Measurements from ENCODE around the gene SYNPR. TPM values are rescaled to one million over a fixed set of nuclear protein-coding genes. Genes with fewer than 3 reads are reported as not detected.
A peak's percentile ranks its signal among the peaks of the same experiment; 100 is the strongest.

Gene SYNPR
- total RNA-seq, 1 experiment from 2014 or later, result 0.17 TPM

GRCh38 chr3:63462732-63463131, 184.6 kb downstream of the SYNPR start:
- Mint-ChIP-seq H3K27ac (no peak overlapping the region), H3K4me1 (peaks cover 4 to 10% of the 10 kb centered on the region in 2 experiments), H3K9me3 (no peaks in the 10 kb centered on the region), H3K4me3 (no peak overlapping the region), H3K27me3 (ENCODE audit: low read depth) (no peaks in the 10 kb centered on the region), H3K36me3 (ENCODE audit: insufficient read depth in 1 of 3, low read depth in 3 of 3) (no peaks in the 10 kb centered on the region)
- no peak overlapping the region for H2AK5ac ChIP-seq (ENCODE audit: insufficient read length, low read length)
- no peak overlapping the region for H2BK120ac ChIP-seq (ENCODE audit: low read depth, low read length, poor library complexity, severe bottlenecking)
- no peak overlapping the region for H2BK5ac ChIP-seq (ENCODE audit: insufficient read length, low read length)
- H3K4me2 ChIP-seq (ENCODE audit: insufficient read depth, insufficient read length, low read length), result no peak overlapping the region
- no peaks in the 10 kb centered on the region for H3K27me3 ChIP-seq (ENCODE audit: insufficient read depth, low read length)
- no peak overlapping the region for H3T11ph ChIP-seq (ENCODE audit: low read length)
- no peak overlapping the region for H4K91ac ChIP-seq (ENCODE audit: insufficient read length, low read depth, low read length)
- no peak overlapping the region for H3K18ac ChIP-seq (ENCODE audit: insufficient read length, low read depth, low read length)
- H4K20me1 ChIP-seq (ENCODE audit: control insufficient read depth, insufficient read depth, insufficient read length), result no peaks in the 10 kb centered on the region
- no peak overlapping the region for H2BK15ac ChIP-seq (ENCODE audit: low read depth, low read length)
- no peak overlapping the region for H3K4ac ChIP-seq (ENCODE audit: low read depth, low read length)
- H4K8ac ChIP-seq (replicated peaks; ENCODE audit: insufficient read length, low read depth, low read length), result no peak overlapping the region
- no peak overlapping the region for H3K14ac ChIP-seq (ENCODE audit: insufficient read depth, low read length)
- no peak overlapping the region for H3K9ac ChIP-seq (ENCODE audit: extremely low read depth, insufficient read length, low read length)
- no peak overlapping the region for H2BK12ac ChIP-seq (ENCODE audit: insufficient read length, low read depth, low read length)
- no peak overlapping the region for H3K56ac ChIP-seq (ENCODE audit: insufficient read length, low read depth, low read length)
- no peaks in the 10 kb centered on the region for H3K9me3 ChIP-seq (ENCODE audit: control insufficient read depth, low read depth, low read length)
- H3K79me1 ChIP-seq (ENCODE audit: insufficient read depth, low read depth, low read length, poor library complexity, severe bottlenecking), result no peaks in the 10 kb centered on the region
- H2AFZ ChIP-seq (ENCODE audit: low read length), result no peak overlapping the region
- H2BK20ac ChIP-seq (ENCODE audit: low read depth, low read length, poor library complexity, severe bottlenecking), result no peak overlapping the region
- H3K23ac ChIP-seq (ENCODE audit: insufficient read length, low read depth, low read length), result no peak overlapping the region
- H3K4me1 ChIP-seq (ENCODE audit: insufficient read depth, low read length), result no peaks in the 10 kb centered on the region
- H4K5ac ChIP-seq (ENCODE audit: insufficient read length, low read depth, low read length), result no peak overlapping the region
- TF ChIP-seq, protein P1, sequence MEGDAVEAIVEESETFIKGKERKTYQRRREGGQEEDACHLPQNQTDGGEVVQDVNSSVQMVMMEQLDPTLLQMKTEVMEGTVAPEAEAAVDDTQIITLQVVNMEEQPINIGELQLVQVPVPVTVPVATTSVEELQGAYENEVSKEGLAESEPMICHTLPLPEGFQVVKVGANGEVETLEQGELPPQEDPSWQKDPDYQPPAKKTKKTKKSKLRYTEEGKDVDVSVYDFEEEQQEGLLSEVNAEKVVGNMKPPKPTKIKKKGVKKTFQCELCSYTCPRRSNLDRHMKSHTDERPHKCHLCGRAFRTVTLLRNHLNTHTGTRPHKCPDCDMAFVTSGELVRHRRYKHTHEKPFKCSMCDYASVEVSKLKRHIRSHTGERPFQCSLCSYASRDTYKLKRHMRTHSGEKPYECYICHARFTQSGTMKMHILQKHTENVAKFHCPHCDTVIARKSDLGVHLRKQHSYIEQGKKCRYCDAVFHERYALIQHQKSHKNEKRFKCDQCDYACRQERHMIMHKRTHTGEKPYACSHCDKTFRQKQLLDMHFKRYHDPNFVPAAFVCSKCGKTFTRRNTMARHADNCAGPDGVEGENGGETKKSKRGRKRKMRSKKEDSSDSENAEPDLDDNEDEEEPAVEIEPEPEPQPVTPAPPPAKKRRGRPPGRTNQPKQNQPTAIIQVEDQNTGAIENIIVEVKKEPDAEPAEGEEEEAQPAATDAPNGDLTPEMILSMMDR (conservative IDR thresholded peaks at IDR 0.05), result peak; percentile 31; the same call in 2 of the 3 replicates
- DNase-seq, result no peak
- H3K27ac ChIP-seq (ENCODE audit: insufficient read length, low read depth, low read length), result no peak overlapping the region
- no peaks in the 10 kb centered on the region for H3K79me2 ChIP-seq (ENCODE audit: insufficient read depth, low read length)
- H3K23me2 ChIP-seq (ENCODE audit: insufficient read length, low read depth, low read length, poor library complexity, severe bottlenecking), result no peaks in the 10 kb centered on the region

Data from H9 (cell line).